ENCODE data around the gene MAS1. TPM values are rescaled to one million over a fixed set of nuclear protein-coding genes. Genes with fewer than 3 reads are reported as not detected.

The MAS1 gene
- total RNA-seq, 3 donors from 2014 or later (not counting 1 experiment from before 2014, with no cell fraction given) = not detected

GRCh38 chr6:159894991-159895390 lies 4.2 kb downstream of the MAS1 start:
- Mint-ChIP-seq H3K27ac (no peak overlapping the region), H3K4me3 (no peak overlapping the region), H3K9me3 (no peaks in the 10 kb centered on the region), H3K27me3 (ENCODE audit: low read depth in 2 of 2) (peaks cover 28 to 58% of the 10 kb centered on the region in 2 donors), H3K36me3 (no peaks in the 10 kb centered on the region), H3K4me1 (no peaks in the 10 kb centered on the region)
- Histone ChIP-seq H3K27me3 (ENCODE audit: control insufficient read depth, insufficient read depth, low read length) (no peaks in the 10 kb centered on the region), H3K9me3 (ENCODE audit: control insufficient read depth, insufficient read depth, low read length) (no peaks in the 10 kb centered on the region), H3K4me3 (ENCODE audit: low read length) (no peak overlapping the region), H3K36me3 (ENCODE audit: control insufficient read depth, insufficient read depth, low read length) (no peaks in the 10 kb centered on the region), H3K4me1 (ENCODE audit: control insufficient read depth, insufficient read depth, low read length) (no peaks in the 10 kb centered on the region), H3K27ac (ENCODE audit: low read length) (no peak overlapping the region)
- TF ChIP-seq, protein P1, sequence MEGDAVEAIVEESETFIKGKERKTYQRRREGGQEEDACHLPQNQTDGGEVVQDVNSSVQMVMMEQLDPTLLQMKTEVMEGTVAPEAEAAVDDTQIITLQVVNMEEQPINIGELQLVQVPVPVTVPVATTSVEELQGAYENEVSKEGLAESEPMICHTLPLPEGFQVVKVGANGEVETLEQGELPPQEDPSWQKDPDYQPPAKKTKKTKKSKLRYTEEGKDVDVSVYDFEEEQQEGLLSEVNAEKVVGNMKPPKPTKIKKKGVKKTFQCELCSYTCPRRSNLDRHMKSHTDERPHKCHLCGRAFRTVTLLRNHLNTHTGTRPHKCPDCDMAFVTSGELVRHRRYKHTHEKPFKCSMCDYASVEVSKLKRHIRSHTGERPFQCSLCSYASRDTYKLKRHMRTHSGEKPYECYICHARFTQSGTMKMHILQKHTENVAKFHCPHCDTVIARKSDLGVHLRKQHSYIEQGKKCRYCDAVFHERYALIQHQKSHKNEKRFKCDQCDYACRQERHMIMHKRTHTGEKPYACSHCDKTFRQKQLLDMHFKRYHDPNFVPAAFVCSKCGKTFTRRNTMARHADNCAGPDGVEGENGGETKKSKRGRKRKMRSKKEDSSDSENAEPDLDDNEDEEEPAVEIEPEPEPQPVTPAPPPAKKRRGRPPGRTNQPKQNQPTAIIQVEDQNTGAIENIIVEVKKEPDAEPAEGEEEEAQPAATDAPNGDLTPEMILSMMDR (IDR thresholded peaks at IDR 0.05) = no peak
- intact Hi-C loops (cut with micrococcal nuclease) = no loop called here
- 84% methylated on average over 4 of the region's 4 CpGs for WGBS (ENCODE audit: insufficient coverage)
- DNase-seq (no peak), ATAC-seq (no peak)

DNA sequence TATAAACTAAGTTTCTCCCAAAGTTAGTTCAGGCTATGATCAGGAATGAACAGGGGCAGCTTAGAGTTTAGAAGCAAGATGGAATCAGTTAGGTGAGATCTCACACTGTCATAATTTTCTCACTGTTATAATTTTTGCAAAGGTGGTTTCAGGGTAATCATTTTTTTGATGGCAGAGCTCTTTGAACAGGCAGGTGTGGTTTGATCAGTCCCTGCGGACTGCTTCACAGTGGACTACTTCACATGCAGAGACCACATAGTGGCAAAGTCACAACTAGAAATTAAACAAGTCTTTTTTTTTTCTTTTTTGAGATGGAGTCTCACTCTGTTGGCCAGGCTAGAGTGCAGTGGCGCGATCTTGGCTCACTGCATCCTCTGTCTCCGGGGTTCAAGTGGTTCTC lies 6.8 kb downstream of the MAS1 start:
- no peaks in the 10 kb centered on the region for H3K9me3 Mint-ChIP-seq
- H3K4me3 ChIP-seq (ENCODE audit: low read length) = no peak overlapping the region
- intact Hi-C loops (cut with micrococcal nuclease) = no loop called here
- H3K27me3 Mint-ChIP-seq (ENCODE audit: low read depth in 2 of 2) = peaks cover 11 to 33% of the 10 kb centered on the region in 2 donors
- H3K4me3 Mint-ChIP-seq = no peak overlapping the region
- H3K27me3 ChIP-seq (ENCODE audit: control insufficient read depth, insufficient read depth, low read length) = no peaks in the 10 kb centered on the region
- H3K36me3 Mint-ChIP-seq = no peaks in the 10 kb centered on the region
- TF ChIP-seq, protein P1 (IDR thresholded peaks at IDR 0.05) = no peak
- H3K27ac Mint-ChIP-seq = no peak overlapping the region
- H3K36me3 ChIP-seq (ENCODE audit: control insufficient read depth, insufficient read depth, low read length) = no peaks in the 10 kb centered on the region
- no peaks in the 10 kb centered on the region for H3K9me3 ChIP-seq (ENCODE audit: control insufficient read depth, insufficient read depth, low read length)
- WGBS (ENCODE audit: insufficient coverage) = 84% methylated on average over 4 of the region's 4 CpGs
- H3K27ac ChIP-seq (ENCODE audit: low read length) = no peak overlapping the region
- no peak for DNase-seq
- H3K4me1 ChIP-seq (ENCODE audit: control insufficient read depth, insufficient read depth, low read length) = peaks cover 1% of the 10 kb centered on the region
- ATAC-seq = no peak
- no peaks in the 10 kb centered on the region for H3K4me1 Mint-ChIP-seq

- WGBS (ENCODE audit: insufficient coverage) = 68% methylated on average over 1 of the region's 1 CpG
- H3K27me3 ChIP-seq (ENCODE audit: control insufficient read depth, insufficient read depth, low read length) = no peaks in the 10 kb centered on the region
- no peak for ATAC-seq
These were observed 7.7 kb downstream of the MAS1 start for GRCh38 chr6:159898519-159898918.

More at GRCh38 chr6:159898519-159898918, 7.7 kb downstream of the MAS1 start:
- intact Hi-C loops (cut with micrococcal nuclease) = no loop called here
- Histone ChIP-seq H3K9me3 (ENCODE audit: control insufficient read depth, insufficient read depth, low read length) (no peaks in the 10 kb centered on the region), H3K4me3 (ENCODE audit: low read length) (no peak overlapping the region), H3K36me3 (ENCODE audit: control insufficient read depth, insufficient read depth, low read length) (no peaks in the 10 kb centered on the region), H3K4me1 (ENCODE audit: control insufficient read depth, insufficient read depth, low read length) (peaks cover 10% of the 10 kb centered on the region), H3K27ac (ENCODE audit: low read length) (no peak overlapping the region)
- TF ChIP-seq, protein P1 (IDR thresholded peaks at IDR 0.05) = no peak
- no peaks in the 10 kb centered on the region for H3K4me1 Mint-ChIP-seq
- no peaks in the 10 kb centered on the region for H3K9me3 Mint-ChIP-seq
- H3K36me3 Mint-ChIP-seq = no peaks in the 10 kb centered on the region
- no peak overlapping the region for H3K27ac Mint-ChIP-seq
- no peak overlapping the region for H3K4me3 Mint-ChIP-seq
- DNase-seq = no peak
- H3K27me3 Mint-ChIP-seq (ENCODE audit: low read depth in 2 of 2) = peaks cover 7 to 28% of the 10 kb centered on the region in 2 donors

All from natural killer cell (primary cell).